K562 (cell line): ENCODE data around the gene S100A3. TPM values are rescaled to one million over a fixed set of nuclear protein-coding genes. Genes with fewer than 3 reads are reported as not detected.

Source experiments
- BCOR ChIP-seq: fragments of 450-650 bp; IDR thresholded peaks from 2 replicates; pipeline ENCODE4 v1.6.1; 2016
- BRD9 ChIP-seq: fragments of 450-650 bp; IDR thresholded peaks from 2 replicates; pipeline ENCODE4 v1.6.1; 2018; ENCODE audit warnings: low read depth; ENCODE audit not compliant: partially characterized antibody
- CAMTA2 ChIP-seq: fragments of 250-450 bp; sonication (Bioruptor Pico); conservative IDR thresholded peaks from 2 replicates; pipeline ENCODE4 v1.5.1; 2022
- CBX3 ChIP-seq, 2 experiments: IDR thresholded peaks; 1 replicate in 1 of 2; 2 replicates in 1 of 2; pipeline ENCODE4 v1.6.1; 2012; ENCODE audit warnings: inconsistent platforms in 2 of 2, low read length in 2 of 2, borderline replicate concordance in 1 of 2, control low read depth in 1 of 2
- DLX4 ChIP-seq: fragments of 250-450 bp; sonication (Bioruptor Pico); IDR thresholded peaks from 2 replicates; pipeline ENCODE4 v1.6.1; 2021; ENCODE audit warnings: mild to moderate bottlenecking
- EP300 ChIP-seq: IDR thresholded peaks from 2 replicates; pipeline ENCODE4 v1.6.1; 2012; ENCODE audit warnings: low read length, improper control_type of control experiment
- GATA2 ChIP-seq: sonication (generic); formaldehyde crosslinking; IDR thresholded peaks from 2 replicates; pipeline ENCODE4 v1.4.0; 2020; ENCODE audit warnings: mild to moderate bottlenecking, missing genetic modification reagents
- HDAC3 ChIP-seq: fragments of 450-650 bp; IDR thresholded peaks from 2 replicates; pipeline ENCODE4 v1.6.1; 2018; ENCODE audit warnings: borderline replicate concordance, mild to moderate bottlenecking, moderate library complexity; ENCODE audit not compliant: partially characterized antibody
- HDAC8 ChIP-seq: fragments of 450-650 bp; IDR thresholded peaks from 2 replicates; pipeline ENCODE4 v1.6.1; 2016; ENCODE audit warnings: mild to moderate bottlenecking, missing genetic modification characterization, moderate library complexity, missing compliant biosample characterization
- HOXB6 ChIP-seq: fragments of 250-450 bp; sonication (Bioruptor Pico); IDR thresholded peaks from 2 replicates; pipeline ENCODE4 v1.5.1; 2022; ENCODE audit warnings: mild to moderate bottlenecking, borderline replicate concordance
- KDM1A ChIP-seq, 2 experiments: fragments of 450-650 bp; IDR thresholded peaks; 2 replicates each; pipeline ENCODE4 v1.6.1; 2016; ENCODE audit warnings: mild to moderate bottlenecking in 2 of 2
- MBD2 ChIP-seq: sonication (generic); IDR thresholded peaks from 2 replicates; pipeline ENCODE4 v1.6.1; 2016; ENCODE audit warnings: low read depth, borderline replicate concordance
- PREB ChIP-seq: sonication (generic); formaldehyde crosslinking; IDR thresholded peaks from 2 replicates; pipeline ENCODE4 v1.8.1; 2023; ENCODE audit warnings: mild to moderate bottlenecking, missing genetic modification reagents
- TAF15 ChIP-seq: fragments of 200-400 bp; formaldehyde crosslinking; IDR thresholded peaks from 2 replicates; pipeline ENCODE4 v1.6.1; 2017; ENCODE audit warnings: mild to moderate bottlenecking, low read depth, low read length, moderate library complexity
- TBP ChIP-seq: optimal IDR thresholded peaks from 2 replicates; pipeline ENCODE3; 2011; ENCODE audit warnings: low read depth, low read length, improper control_type of control experiment
- WHSC1 ChIP-seq: IDR thresholded peaks from one replicate; pipeline ENCODE4 v1.6.1; 2012; ENCODE audit warnings: low read length, control low read depth, inconsistent platforms
- XRCC4 ChIP-seq: IDR thresholded peaks from one replicate; pipeline ENCODE4 v1.6.1; 2011; ENCODE audit not compliant: insufficient read depth, insufficient read length; ENCODE audit errors: extremely low read depth
- ZEB2 ChIP-seq: fragments of 450-650 bp; IDR thresholded peaks from 2 replicates; pipeline ENCODE4 v1.6.1; 2016
- ZNF140 ChIP-seq: fragments of 250-450 bp; sonication (Bioruptor Pico); IDR thresholded peaks from 2 replicates; pipeline ENCODE4 v1.8.0; 2021; ENCODE audit warnings: moderate library complexity, mild to moderate bottlenecking, inconsistent platforms
- ZNF224 ChIP-seq: sonication (generic); formaldehyde crosslinking; IDR thresholded peaks from 2 replicates; pipeline ENCODE4 v1.8.0; 2022; ENCODE audit warnings: mild to moderate bottlenecking, missing genetic modification reagents
- ZNF232 ChIP-seq: sonication (generic); formaldehyde crosslinking; IDR thresholded peaks from 2 replicates; pipeline ENCODE4 v1.8.0; 2022; ENCODE audit warnings: mild to moderate bottlenecking, missing genetic modification reagents
- ZNF398 ChIP-seq: fragments of 250-450 bp; sonication (Bioruptor Pico); IDR thresholded peaks from 2 replicates; pipeline ENCODE4 v1.8.0; 2021; ENCODE audit warnings: moderate library complexity, mild to moderate bottlenecking, inconsistent platforms
- ZNF75A ChIP-seq: fragments of 450-650 bp; formaldehyde crosslinking; IDR thresholded peaks from 2 replicates; pipeline ENCODE4 v1.4.0; 2020; ENCODE audit warnings: mild to moderate bottlenecking
- ZNF76 ChIP-seq: fragments of 250-450 bp; sonication (Bioruptor Pico); IDR thresholded peaks from 2 replicates; pipeline ENCODE4 v1.4.0; 2020; ENCODE audit warnings: mild to moderate bottlenecking, moderate library complexity, borderline replicate concordance
- polyA plus RNA-seq, 8 experiments: library from polyadenylated mRNA; depleted of rRNA in 4 of 8; stranded (reverse) in 5 of 8; unstranded in 3 of 8; fragments of >200 nt; fragmentation: Nextera tagmentation in 2 of 8; fragmentation: Illumina TruSeq in 1 of 8; extraction: Ambion mirVana in 2 of 8; extraction: Trizol in 1 of 8; gene quantifications; 2 replicates each; pipeline versions ENCODE4 v1.2.1 to v1.2.3, GENCODE V29; 2011 to 2014; ENCODE audit warnings: inconsistent platforms in 1 of 8, missing spikeins in 1 of 8
- total RNA-seq, 7 experiments: library from RNA; depleted of rRNA in 6 of 7; stranded (reverse); fragments of >200 nt in 6 of 7; fragmentation: Illumina TruSeq in 2 of 7; extraction: Trizol in 2 of 7; gene quantifications; 2 replicates each; pipeline versions ENCODE4 v1.2.1 to v1.2.3, GENCODE V29; 2011 to 2021; ENCODE audit warnings: low replicate concordance in 1 of 7
- TF ChIP-seq, protein P1 (sequence below), 2 experiments: fragments of 450-650 bp; conservative IDR thresholded peaks; 2 replicates each; pipeline ENCODE4 v1.6.1; 2017; ENCODE audit warnings: mild to moderate bottlenecking in 2 of 2, moderate library complexity in 2 of 2

Gene S100A3
- total and polyA plus RNA-seq, 9 of the 15 experiments (the other 6 are each of a cell fraction or from before 2014, with no cell fraction given): 0.08 to 1.7 (median 0.18) TPM; not detected in 4

GRCh38 chr1:153566414-153567371, 17.6 kb upstream of the S100A3 start (continued):
- TF ChIP-seq CAMTA2 (CRISPR knock-in tag) (no peak), WHSC1 (no peak), ZNF398 (no peak), HDAC8 (tag) (peak; percentile 79; the same call in 1 of the 2 replicates), XRCC4 (no peak), HDAC3 (peak; percentile 67), ZNF224 (no peak), CBX3 (IDR thresholded peaks at IDR 0.05; ENCODE audit: borderline replicate concordance in 1 of 2, low read length in 2 of 2) (peak in 1 of 2 experiments; percentile 31; a peak in 1 of 3 replicates), TAF15 (no peak), GATA2 (no peak), BCOR (no peak), ZNF140 (no peak), ZEB2 (peak; percentile 56; the same call in 1 of the 2 replicates), ZNF75A (CRISPR knock-in tag) (no peak), HOXB6 (CRISPR knock-in tag) (no peak), BRD9 (peak; percentile 83), ZNF232 (no peak), MBD2 (peak; percentile 85), PREB (CRISPR knock-in tag) (no peak), DLX4 (CRISPR knock-in tag) (no peak), KDM1A (IDR thresholded peaks at IDR 0.05) (peak in 1 of 2 experiments; percentile 77; a peak in 3 of 4 replicates), ZNF76 (CRISPR knock-in tag) (no peak), EP300 (peak; percentile 80), TBP (peak; percentile 55)
- TF ChIP-seq, protein P1, sequence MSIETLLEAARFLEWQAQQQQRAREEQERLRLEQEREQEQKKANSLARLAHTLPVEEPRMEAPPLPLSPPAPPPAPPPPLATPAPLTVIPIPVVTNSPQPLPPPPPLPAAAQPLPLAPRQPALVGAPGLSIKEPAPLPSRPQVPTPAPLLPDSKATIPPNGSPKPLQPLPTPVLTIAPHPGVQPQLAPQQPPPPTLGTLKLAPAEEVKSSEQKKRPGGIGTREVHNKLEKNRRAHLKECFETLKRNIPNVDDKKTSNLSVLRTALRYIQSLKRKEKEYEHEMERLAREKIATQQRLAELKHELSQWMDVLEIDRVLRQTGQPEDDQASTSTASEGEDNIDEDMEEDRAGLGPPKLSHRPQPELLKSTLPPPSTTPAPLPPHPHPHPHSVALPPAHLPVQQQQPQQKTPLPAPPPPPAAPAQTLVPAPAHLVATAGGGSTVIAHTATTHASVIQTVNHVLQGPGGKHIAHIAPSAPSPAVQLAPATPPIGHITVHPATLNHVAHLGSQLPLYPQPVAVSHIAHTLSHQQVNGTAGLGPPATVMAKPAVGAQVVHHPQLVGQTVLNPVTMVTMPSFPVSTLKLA (conservative IDR thresholded peaks at IDR 0.05): peak in 1 of 2 experiments; percentile 36; a peak in 2 of 4 replicates
